Kidney (tissue), 14 donors: Measurements from ENCODE around the gene FBLN1. TPM values are rescaled to one million over a fixed set of nuclear protein-coding genes. Genes with fewer than 3 reads are reported as not detected.
A peak's percentile ranks its signal among the peaks of the same experiment; 100 is the strongest.

Experiments used
- DNase-seq, 5 donors: peaks; one replicate each; pipeline ENCODE4 v3.0.0-alpha.2; 2013 to 2020
- FAIRE-seq: peaks from 2 replicates; lab custom pipeline; 2012; peaks lifted over from hg19 to GRCh38; lab: Jason Lieb, UNC
- H3K27ac ChIP-seq, 2 donors: one replicate each; pipeline ENCODE4 v1.7.0; 2013; ENCODE audit warnings: low read depth in 2 of 2, low read length in 2 of 2, inconsistent platforms in 1 of 2
- H3K27me3 ChIP-seq: one replicate; pipeline ENCODE4 v1.7.1; 2013; ENCODE audit warnings: low read length, inconsistent platforms; ENCODE audit not compliant: control insufficient read depth, insufficient read depth
- H3K36me3 ChIP-seq, 3 donors: one replicate each; pipeline versions ENCODE4 v1.7.0 to v1.7.1; 2013; ENCODE audit warnings: low read length in 3 of 3, control low read depth in 1 of 3, inconsistent platforms in 1 of 3; ENCODE audit not compliant: insufficient read depth in 3 of 3, control insufficient read depth in 2 of 3
- H3K4me1 ChIP-seq, 3 donors: one replicate each; pipeline versions ENCODE4 v1.7.0 to v1.7.1; 2013; ENCODE audit warnings: low read length in 3 of 3, inconsistent platforms in 1 of 3, low read depth in 1 of 3; ENCODE audit not compliant: control insufficient read depth in 2 of 3, insufficient read depth in 2 of 3
- H3K4me3 ChIP-seq, 3 donors: one replicate each; pipeline versions ENCODE4 v1.7.0 to v1.8.1; 2013; ENCODE audit warnings: low read length in 3 of 3, control low read depth in 1 of 3, inconsistent platforms in 1 of 3
- H3K9ac ChIP-seq, 3 donors: one replicate each; pipeline versions ENCODE4 v1.7.0 to v1.7.1; 2013; ENCODE audit warnings: low read length in 3 of 3, control low read depth in 1 of 3, inconsistent platforms in 1 of 3
- H3K9me3 ChIP-seq, 3 donors: one replicate each; pipeline versions ENCODE4 v1.7.0 to v1.7.1; 2013; ENCODE audit warnings: low read length in 3 of 3, control low read depth in 1 of 3, inconsistent platforms in 1 of 3; ENCODE audit not compliant: control insufficient read depth in 2 of 3, insufficient read depth in 1 of 3
- intact Hi-C: fragments of 100-400 bp; cut with DNase I; formaldehyde crosslinking; loops from one replicate; pipeline ENCODE4 v1.11.1; 2022
- polyA plus RNA-seq: library from polyadenylated mRNA; stranded (reverse); fragments of 350-450 nt; fragmentation: Illumina TruSeq; extraction: RNeasy Lipid Tissue Mini Kit (QIAGEN cat#74804); gene quantifications from one replicate; pipeline ENCODE4 v1.2.3, GENCODE V29; 2014; ENCODE audit warnings: low read depth, low replicate concordance; ENCODE audit not compliant: insufficient read depth
- total RNA-seq: library from RNA; stranded (reverse); fragmentation: NEBNext Ultra II Directional; extraction: Animal tissue kit (Norgen Biotek cat#: 25700); gene quantifications from one replicate; pipeline ENCODE4 v1.2.1, GENCODE V29; 2021
- TF ChIP-seq, protein P1 (sequence below): IDR thresholded peaks from 3 replicates; pipeline ENCODE4 v1.5.1; 2012; ENCODE audit warnings: mild to moderate bottlenecking, moderate library complexity, borderline replicate concordance; ENCODE audit not compliant: insufficient read depth; ENCODE audit errors: extremely low read depth
- donor health status: control.
- donor health status: control.
- donor health status: control.
- donor health status: control.
- donor health status: control.
- donor health status: DM: yes; HTN: yes; CAD: no.
- donor health status: Normal renal cell carcinoma (clear cell type).

The FBLN1 gene
- total and polyA plus RNA-seq, 2 donors from 2014 or later = 23.3 to 105 TPM

DNA sequence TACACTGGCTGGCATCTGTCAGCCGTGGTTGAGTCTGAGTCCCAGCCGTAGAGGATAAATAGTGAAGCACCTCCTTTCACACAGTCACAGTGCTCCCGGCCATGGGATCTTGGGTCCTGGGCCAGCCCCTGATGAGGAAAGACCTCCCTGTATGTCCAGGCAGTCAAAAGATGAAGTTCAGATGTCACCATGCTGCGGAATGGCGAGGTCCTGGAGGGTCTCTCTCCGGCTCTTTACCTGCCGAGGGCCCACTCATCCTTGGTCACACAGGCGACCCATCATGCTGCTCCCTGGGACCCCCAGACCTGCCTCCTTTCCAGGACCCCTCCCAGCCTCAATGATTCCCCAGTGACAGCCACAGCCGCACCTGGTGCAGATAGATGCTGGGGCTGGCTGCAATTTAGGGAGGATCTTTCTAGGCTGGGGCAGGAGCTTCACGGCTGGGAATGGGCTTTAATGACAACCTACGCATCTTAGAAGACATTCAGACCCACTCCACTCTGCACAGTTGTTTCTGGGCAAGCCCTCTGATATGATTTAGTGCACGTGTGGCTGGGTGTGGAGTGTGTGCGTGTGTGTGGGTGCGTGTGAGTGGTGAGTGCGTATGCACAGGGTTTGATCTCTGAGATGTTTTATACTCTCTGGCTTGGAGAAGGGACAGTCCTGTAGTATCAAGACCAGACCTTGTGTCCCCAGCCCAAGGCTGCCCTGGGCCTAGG, 79.7 kb downstream of the FBLN1 start:
- FAIRE-seq (no peak), DNase-seq (peak in 1 of 5 donors; percentile 30)
- H3K27ac ChIP-seq = no peak overlapping the region
- no peak overlapping the region for H3K9ac ChIP-seq
- no peaks in the 10 kb centered on the region for H3K9me3 ChIP-seq
- TF ChIP-seq, protein P1, sequence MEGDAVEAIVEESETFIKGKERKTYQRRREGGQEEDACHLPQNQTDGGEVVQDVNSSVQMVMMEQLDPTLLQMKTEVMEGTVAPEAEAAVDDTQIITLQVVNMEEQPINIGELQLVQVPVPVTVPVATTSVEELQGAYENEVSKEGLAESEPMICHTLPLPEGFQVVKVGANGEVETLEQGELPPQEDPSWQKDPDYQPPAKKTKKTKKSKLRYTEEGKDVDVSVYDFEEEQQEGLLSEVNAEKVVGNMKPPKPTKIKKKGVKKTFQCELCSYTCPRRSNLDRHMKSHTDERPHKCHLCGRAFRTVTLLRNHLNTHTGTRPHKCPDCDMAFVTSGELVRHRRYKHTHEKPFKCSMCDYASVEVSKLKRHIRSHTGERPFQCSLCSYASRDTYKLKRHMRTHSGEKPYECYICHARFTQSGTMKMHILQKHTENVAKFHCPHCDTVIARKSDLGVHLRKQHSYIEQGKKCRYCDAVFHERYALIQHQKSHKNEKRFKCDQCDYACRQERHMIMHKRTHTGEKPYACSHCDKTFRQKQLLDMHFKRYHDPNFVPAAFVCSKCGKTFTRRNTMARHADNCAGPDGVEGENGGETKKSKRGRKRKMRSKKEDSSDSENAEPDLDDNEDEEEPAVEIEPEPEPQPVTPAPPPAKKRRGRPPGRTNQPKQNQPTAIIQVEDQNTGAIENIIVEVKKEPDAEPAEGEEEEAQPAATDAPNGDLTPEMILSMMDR = no peak
- intact Hi-C loops = loop anchor here (10.0 kb wide), 1 partner anchor 62 kb away; no protein-coding TSS in a partner anchor
- H3K27me3 ChIP-seq = no peaks in the 10 kb centered on the region
- no peaks in the 10 kb centered on the region for H3K4me1 ChIP-seq
- H3K4me3 ChIP-seq = no peak overlapping the region
- no peaks in the 10 kb centered on the region for H3K36me3 ChIP-seq

DNA sequence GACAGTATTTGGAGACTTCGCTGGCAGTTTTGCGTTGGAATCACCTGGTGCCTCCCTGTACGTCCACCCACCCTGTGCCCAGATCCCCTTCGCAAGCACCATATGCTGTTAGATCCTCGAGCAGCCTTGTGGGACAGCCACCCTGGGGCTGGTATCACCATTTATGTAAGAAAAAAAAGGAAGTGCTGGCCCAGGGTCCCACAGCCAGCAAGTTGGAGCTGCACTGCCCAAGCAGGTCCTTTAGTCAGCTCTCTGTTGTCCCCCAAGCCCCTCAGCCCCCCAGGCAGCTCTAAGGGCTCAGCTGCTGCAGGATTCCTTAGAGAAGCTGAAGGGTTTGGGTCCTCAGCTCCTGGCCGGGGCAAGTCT, 80.3 kb downstream of the FBLN1 start:
- Histone ChIP-seq H3K4me3 (no peak overlapping the region), H3K9ac (no peak overlapping the region), H3K9me3 (no peaks in the 10 kb centered on the region), H3K4me1 (no peaks in the 10 kb centered on the region), H3K36me3 (no peaks in the 10 kb centered on the region), H3K27me3 (no peaks in the 10 kb centered on the region), H3K27ac (no peak overlapping the region)
- FAIRE-seq = no peak
- DNase-seq = peak in 1 of 5 donors; percentile 44
- intact Hi-C loops = loop anchor here (10.0 kb wide), 1 partner anchor 62 kb away; no protein-coding TSS in a partner anchor
- TF ChIP-seq, protein P1 = no peak

DNA sequence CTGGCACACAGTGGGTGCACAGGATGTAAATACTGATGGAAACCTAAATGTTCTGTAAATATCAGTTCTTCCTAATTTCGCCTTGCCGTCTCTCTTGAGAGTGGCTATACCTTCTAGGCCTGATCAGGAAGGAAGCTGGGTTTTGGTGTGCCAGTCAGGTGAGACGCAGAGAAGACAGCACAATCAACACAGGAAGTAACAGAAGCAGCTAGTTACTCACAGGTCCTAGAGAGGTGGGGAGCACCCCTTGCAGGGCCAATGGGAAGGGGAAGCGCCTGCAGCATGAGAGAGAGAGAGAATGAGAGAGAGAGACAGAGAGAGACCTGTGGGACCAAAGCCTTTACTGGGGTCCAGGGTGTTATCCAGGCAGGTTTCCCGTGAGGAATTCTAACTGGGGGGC, 80.8 kb downstream of the FBLN1 start:
- Histone ChIP-seq H3K27me3 (no peaks in the 10 kb centered on the region), H3K4me3 (no peak overlapping the region), H3K4me1 (peaks cover 0 to 2% (median 0%) of the 10 kb centered on the region in 3 donors), H3K9me3 (no peaks in the 10 kb centered on the region), H3K9ac (no peak overlapping the region), H3K27ac (no peak overlapping the region), H3K36me3 (no peaks in the 10 kb centered on the region)
- FAIRE-seq = no peak
- TF ChIP-seq, protein P1 = no peak
- intact Hi-C loops = loop anchor here (10.0 kb wide), 1 partner anchor 61 kb away; no protein-coding TSS in a partner anchor
- no peak for DNase-seq
